Keratinocyte (primary cell): ENCODE data around the gene FGFR3. TPM values are rescaled to one million over a fixed set of nuclear protein-coding genes. Genes with fewer than 3 reads are reported as not detected.

Experiments used
- DNase-seq: peaks from one replicate; pipeline ENCODE4 v3.0.0-alpha.2; 2011; ENCODE audit warnings: low read depth, missing footprints, low spot score
- FAIRE-seq: peaks from 2 replicates; lab custom pipeline; 2011; peaks lifted over from hg19 to GRCh38; lab: Jason Lieb, UNC
- H2AFZ ChIP-seq: 2 replicates; pipeline ENCODE4 v1.6.0; 2012; ENCODE audit warnings: low read length, control low read depth, inconsistent platforms; ENCODE audit not compliant: control insufficient read depth
- H3K27ac ChIP-seq: 2 replicates; pipeline ENCODE4 v1.5.1; 2011; ENCODE audit warnings: low read length; ENCODE audit not compliant: control insufficient read depth, insufficient read depth
- H3K27me3 ChIP-seq: 3 replicates; pipeline ENCODE4 v1.6.0; 2011; ENCODE audit warnings: low read length; ENCODE audit not compliant: control insufficient read depth, insufficient read depth; ENCODE audit errors: extremely low read depth
- H3K36me3 ChIP-seq, 2 experiments: 2 replicates in 1 of 2; 3 replicates in 1 of 2; pipeline ENCODE4 v1.5.1; 2011; ENCODE audit warnings: low read length in 2 of 2, mild to moderate bottlenecking in 1 of 2; ENCODE audit not compliant: control insufficient read depth in 2 of 2, insufficient read depth in 2 of 2; ENCODE audit errors: extremely low read depth in 1 of 2
- H3K4me1 ChIP-seq: 3 replicates; pipeline ENCODE4 v1.5.1; 2011; ENCODE audit warnings: low read length; ENCODE audit not compliant: control insufficient read depth, insufficient read depth; ENCODE audit errors: extremely low read depth
- H3K4me2 ChIP-seq: 3 replicates; pipeline ENCODE4 v1.6.0; 2011; ENCODE audit warnings: low read depth, low read length; ENCODE audit not compliant: control insufficient read depth, insufficient read depth; ENCODE audit errors: extremely low read depth
- H3K4me3 ChIP-seq, 3 experiments: fragments of 200-600 bp in 1 of 3; sonication (generic) in 1 of 3; 2 replicates in 2 of 3; 3 replicates in 1 of 3; pipeline ENCODE4 v1.5.1; 2011 to 2016; ENCODE audit warnings: low read length in 3 of 3, mild to moderate bottlenecking in 3 of 3, control low read depth in 2 of 3, inconsistent platforms in 1 of 3, low read depth in 1 of 3, mixed read lengths in 1 of 3, mixed run types in 1 of 3, moderate library complexity in 1 of 3; ENCODE audit not compliant: control insufficient read depth in 2 of 3, insufficient read depth in 2 of 3; ENCODE audit errors: extremely low read depth in 1 of 3
- H3K79me2 ChIP-seq: 2 replicates; pipeline ENCODE4 v1.6.0; 2012; ENCODE audit warnings: low read length; ENCODE audit not compliant: control insufficient read depth, insufficient read depth
- H3K9ac ChIP-seq: 3 replicates; pipeline ENCODE4 v1.6.0; 2011; ENCODE audit warnings: low read length; ENCODE audit not compliant: control insufficient read depth, insufficient read depth; ENCODE audit errors: extremely low read depth
- H3K9me1 ChIP-seq: 3 replicates; pipeline ENCODE4 v1.6.0; 2011; ENCODE audit warnings: low read length; ENCODE audit not compliant: control insufficient read depth, insufficient read depth; ENCODE audit errors: extremely low read depth
- H3K9me3 ChIP-seq: 2 replicates; pipeline ENCODE4 v1.5.1; 2012; ENCODE audit warnings: low read depth, low read length; ENCODE audit not compliant: control insufficient read depth
- H4K20me1 ChIP-seq: 3 replicates; pipeline ENCODE4 v1.6.0; 2011; ENCODE audit warnings: low read length; ENCODE audit not compliant: control insufficient read depth, insufficient read depth; ENCODE audit errors: extremely low read depth
- EZH2 ChIP-seq: IDR thresholded peaks from one replicate; pipeline ENCODE4 v1.6.1; 2012; ENCODE audit warnings: inconsistent platforms, mild to moderate bottlenecking, low read length, moderate library complexity
- dilution Hi-C: fragments of 300-500 bp; cut with MboI; formaldehyde crosslinking; loops from one replicate; pipeline ENCODE4 v1.7.0; 2020; ENCODE audit warnings: low sequenced_read_pairs; ENCODE audit not compliant: extremely low pct_ligation_motif_present
- polyA plus RNA-seq, 5 experiments: library from polyadenylated mRNA; depleted of rRNA in 3 of 5; stranded (reverse) in 3 of 5; stranded (forward) in 1 of 5; unstranded in 1 of 5; fragments of >200 nt; gene quantifications; 1 replicate in 1 of 5; 2 replicates in 3 of 5; 3 replicates in 1 of 5; pipeline versions ENCODE4 v1.2.1 to v1.2.3, GENCODE V29; 2011 to 2012; ENCODE audit warnings: missing spikeins in 2 of 5, low read depth in 1 of 5, low replicate concordance in 1 of 5
- TF ChIP-seq, protein P1 (sequence below), 3 experiments: IDR thresholded peaks in 1 of 3; conservative IDR thresholded peaks in 1 of 3; optimal IDR thresholded peaks in 1 of 3; 2 replicates in 2 of 3; 3 replicates in 1 of 3; pipeline versions ENCODE3 to v1.5.1; 2011; ENCODE audit warnings: low read length in 3 of 3, mild to moderate bottlenecking in 3 of 3, moderate library complexity in 2 of 3, control low read depth in 1 of 3, inconsistent platforms in 1 of 3; ENCODE audit not compliant: insufficient read depth in 2 of 3; ENCODE audit errors: extremely low read depth in 1 of 3

Gene FGFR3
- polyA plus RNA-seq, 1 donor (not counting 4 experiments of a cell fraction or from before 2014, with no cell fraction given) = 45.2 TPM

DNA sequence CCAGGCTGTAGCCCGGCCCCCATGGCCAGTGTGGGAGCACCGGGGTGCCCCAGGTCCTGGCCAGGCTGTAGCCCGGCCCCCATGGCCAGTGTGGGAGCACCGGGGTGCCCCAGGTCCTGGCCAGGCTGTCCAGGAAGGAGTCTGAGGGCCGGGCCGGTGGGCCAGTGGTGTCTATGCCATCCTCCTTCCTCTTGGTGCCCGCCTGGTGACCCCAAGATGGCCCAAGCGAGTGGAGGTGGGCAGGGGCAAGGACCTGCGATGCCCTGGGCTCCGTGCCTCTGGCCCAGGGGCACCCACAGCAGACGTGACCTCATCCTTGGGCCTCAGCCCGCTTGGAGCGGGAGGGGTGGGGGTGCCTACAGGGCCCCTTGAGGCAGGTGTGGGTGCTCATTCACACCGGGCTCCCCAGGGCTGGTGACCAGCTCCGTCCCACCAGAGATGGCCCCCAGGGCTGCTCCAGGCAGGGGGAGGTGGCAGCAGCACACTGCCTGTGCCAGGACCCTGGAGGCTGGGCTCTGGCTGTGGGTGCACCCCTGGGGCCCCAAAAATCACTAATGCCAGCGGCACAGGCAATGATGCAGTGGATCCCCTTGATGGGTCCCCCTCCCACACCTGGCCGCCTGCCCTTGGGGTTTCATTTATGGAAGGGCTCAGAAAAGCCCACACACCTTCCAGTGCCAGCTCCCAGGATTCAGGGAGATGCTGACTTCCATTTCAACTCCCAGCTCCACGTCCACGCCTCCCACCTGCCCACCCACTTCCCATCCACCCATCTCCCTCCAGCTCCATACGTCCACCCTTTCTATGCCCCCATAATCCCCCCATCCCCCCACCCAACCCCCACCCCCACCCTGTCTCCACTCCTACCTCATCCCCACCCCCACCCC, 36.0 kb upstream of the FGFR3 start:
- Histone ChIP-seq H3K79me2 (no peaks in the 10 kb centered on the region), H4K20me1 (no peaks in the 10 kb centered on the region), H3K36me3 (no peaks in the 10 kb centered on the region), H3K4me2 (no peak overlapping the region), H3K27ac (no peak overlapping the region), H3K9ac (no peak overlapping the region), H3K27me3 (no peaks in the 10 kb centered on the region), H3K4me3 (no peak overlapping the region), H3K9me3 (no peaks in the 10 kb centered on the region), H3K4me1 (peaks cover 68% of the 10 kb centered on the region), H2AFZ (no peak overlapping the region), H3K9me1 (peaks cover 2% of the 10 kb centered on the region)
- dilution Hi-C loops = no loop called here
- peak; percentile 5 for FAIRE-seq
- TF ChIP-seq, protein P1, sequence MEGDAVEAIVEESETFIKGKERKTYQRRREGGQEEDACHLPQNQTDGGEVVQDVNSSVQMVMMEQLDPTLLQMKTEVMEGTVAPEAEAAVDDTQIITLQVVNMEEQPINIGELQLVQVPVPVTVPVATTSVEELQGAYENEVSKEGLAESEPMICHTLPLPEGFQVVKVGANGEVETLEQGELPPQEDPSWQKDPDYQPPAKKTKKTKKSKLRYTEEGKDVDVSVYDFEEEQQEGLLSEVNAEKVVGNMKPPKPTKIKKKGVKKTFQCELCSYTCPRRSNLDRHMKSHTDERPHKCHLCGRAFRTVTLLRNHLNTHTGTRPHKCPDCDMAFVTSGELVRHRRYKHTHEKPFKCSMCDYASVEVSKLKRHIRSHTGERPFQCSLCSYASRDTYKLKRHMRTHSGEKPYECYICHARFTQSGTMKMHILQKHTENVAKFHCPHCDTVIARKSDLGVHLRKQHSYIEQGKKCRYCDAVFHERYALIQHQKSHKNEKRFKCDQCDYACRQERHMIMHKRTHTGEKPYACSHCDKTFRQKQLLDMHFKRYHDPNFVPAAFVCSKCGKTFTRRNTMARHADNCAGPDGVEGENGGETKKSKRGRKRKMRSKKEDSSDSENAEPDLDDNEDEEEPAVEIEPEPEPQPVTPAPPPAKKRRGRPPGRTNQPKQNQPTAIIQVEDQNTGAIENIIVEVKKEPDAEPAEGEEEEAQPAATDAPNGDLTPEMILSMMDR (optimal IDR thresholded peaks at IDR 0.05 in 1 of 3, IDR thresholded peaks at IDR 0.05 in 1 of 3, conservative IDR thresholded peaks at IDR 0.05 in 1 of 3; ENCODE audit: extremely low read depth in 1 of 3, insufficient read depth in 2 of 3, low read length in 3 of 3) = no peak
- TF ChIP-seq EZH2 = no peak
- DNase-seq = no peak

DNA sequence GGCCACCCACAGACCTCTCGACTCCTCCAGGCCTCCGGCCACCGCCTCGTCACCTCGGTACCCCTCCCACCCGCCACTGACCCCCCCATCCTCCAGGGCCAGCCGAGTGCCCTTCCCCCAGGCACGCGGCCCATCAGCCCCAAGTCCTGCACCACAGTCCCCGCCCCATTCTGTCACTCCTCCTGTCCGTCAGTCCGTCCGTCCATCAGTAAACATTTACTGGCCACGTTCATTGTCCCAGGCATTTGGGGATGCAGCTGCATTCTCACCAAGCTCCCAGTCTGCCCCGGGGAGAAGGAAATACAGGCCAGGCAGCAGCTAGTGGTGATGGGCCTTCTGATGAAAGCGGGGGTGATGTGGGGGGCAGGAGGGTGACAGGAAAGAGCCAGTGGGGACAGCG, 35.3 kb upstream of the FGFR3 start:
- dilution Hi-C loops = no loop called here
- no peak for FAIRE-seq
- H3K4me3 ChIP-seq = no peak overlapping the region
- H3K27me3 ChIP-seq = no peaks in the 10 kb centered on the region
- H3K79me2 ChIP-seq = no peaks in the 10 kb centered on the region
- DNase-seq = no peak
- H3K9me3 ChIP-seq = no peaks in the 10 kb centered on the region
- TF ChIP-seq, protein P1 (optimal IDR thresholded peaks at IDR 0.05 in 1 of 3, IDR thresholded peaks at IDR 0.05 in 1 of 3, conservative IDR thresholded peaks at IDR 0.05 in 1 of 3; ENCODE audit: extremely low read depth in 1 of 3, insufficient read depth in 2 of 3, low read length in 3 of 3) = no peak
- TF ChIP-seq EZH2 = no peak
- no peaks in the 10 kb centered on the region for H4K20me1 ChIP-seq
- H3K4me2 ChIP-seq = peak overlapping the region; percentile 39
- peaks cover 61% of the 10 kb centered on the region for H3K4me1 ChIP-seq
- H2AFZ ChIP-seq = peak overlapping the region; percentile 46
- H3K9me1 ChIP-seq = peaks cover 2% of the 10 kb centered on the region
- no peak overlapping the region for H3K9ac ChIP-seq
- H3K27ac ChIP-seq = no peak overlapping the region
- H3K36me3 ChIP-seq = no peaks in the 10 kb centered on the region
